ENCODE measurements around the gene FAM209B.
"Not testable (repeated sequence)": the region's sequence is repeated elsewhere in the genome, so short reads cannot be mapped to it uniquely, and the experiment has no call there.

The FAM209B gene, protein sequence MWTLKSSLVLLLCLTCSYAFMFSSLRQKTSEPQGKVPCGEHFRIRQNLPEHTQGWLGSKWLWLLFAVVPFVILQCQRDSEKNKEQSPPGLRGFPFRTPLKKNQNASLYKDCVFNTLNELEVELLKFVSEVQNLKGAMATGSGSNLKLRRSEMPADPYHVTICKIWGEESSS

DNA sequence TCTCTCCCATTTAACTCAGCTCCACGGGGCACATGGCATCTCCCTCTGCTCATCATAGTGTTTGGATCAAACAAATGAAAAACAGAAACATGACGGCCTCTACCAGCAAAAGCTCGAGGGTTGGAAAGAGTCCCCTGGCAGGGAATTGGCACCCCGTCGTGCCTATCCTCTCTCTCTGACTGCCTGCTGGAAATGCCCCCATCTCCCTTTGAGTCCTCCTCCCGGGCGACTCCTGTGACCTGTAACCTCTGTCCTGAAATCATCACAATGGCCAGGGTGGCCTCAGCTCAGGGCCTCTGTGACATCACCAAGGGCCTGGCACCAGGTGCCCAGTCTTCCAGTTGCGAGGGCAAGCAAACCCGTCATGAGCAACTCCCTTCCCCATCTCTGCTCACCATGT lies at the start of gene FAM209B:
Gene FAM209B, plus strand, starts transcription at position 301 of the 400 bp plus-strand sequence. Its CDS starts 96 bp downstream, at position 397.
- DNase-seq (ENCODE audit: low spot score), result not testable (repeated sequence)

DNA sequence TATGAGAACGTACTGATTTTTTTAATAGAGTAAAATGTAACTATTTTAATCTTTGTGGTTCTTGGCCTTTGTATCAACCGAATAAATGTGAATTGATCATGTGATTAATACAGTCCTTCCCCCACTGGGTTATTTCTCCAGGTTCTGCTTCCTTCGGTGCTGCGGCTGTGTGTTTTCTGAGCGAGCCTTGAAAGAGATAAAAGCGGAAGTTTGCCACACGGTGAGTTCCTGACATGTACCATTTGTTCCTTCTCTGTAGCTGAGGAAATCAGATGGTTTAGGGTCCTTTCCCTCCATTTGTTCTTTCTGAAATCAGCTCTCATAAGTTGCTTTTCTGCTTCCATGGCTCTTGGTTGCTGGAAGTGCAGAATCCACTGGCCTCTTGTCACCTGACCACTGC lies 49.1 kb upstream of the FAM209B start:
- peak; percentile 9 for DNase-seq (ENCODE audit: low spot score)

DNA sequence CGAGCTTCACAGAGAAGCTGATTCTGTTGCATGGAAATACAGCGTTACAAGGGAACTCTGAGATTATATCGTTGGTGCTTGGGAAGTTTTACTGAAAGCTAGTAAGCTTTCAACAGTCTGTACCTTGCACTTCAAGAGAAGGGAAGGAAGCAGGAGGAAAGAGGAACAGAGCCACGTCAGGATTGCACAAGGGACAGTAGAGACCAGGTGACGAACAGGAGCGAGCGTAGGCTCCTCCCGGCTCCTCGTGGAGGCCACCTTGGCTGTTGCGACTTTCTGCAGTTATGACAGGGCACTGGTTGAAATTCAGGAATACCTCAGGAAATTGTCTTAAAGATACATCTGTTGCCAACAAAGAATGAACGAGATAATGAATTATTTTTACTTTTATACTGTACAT lies 45.8 kb upstream of the FAM209B start:
- no peak for DNase-seq (ENCODE audit: low spot score)

DNA sequence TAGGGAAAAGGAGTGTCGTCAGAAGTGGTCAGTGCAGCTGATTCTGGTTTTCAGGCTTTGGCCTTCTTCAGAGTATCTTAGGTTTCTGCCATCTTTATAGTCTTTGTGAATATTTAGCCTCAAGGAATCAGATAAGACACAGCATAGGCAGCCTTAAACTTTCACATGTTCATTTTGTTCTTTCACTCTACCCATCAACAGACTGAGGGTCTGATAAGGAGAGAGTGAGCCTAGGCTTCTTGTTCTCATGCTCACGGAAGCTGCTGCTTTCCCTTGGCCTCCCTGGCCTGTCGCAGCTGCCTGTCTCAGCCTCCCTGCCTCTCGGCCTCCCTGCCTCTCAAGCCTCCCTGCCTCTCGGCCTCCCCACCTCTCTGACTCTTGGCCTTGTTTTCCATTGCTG lies 44.5 kb upstream of the FAM209B start:
- DNase-seq (ENCODE audit: low spot score), result no peak

DNA sequence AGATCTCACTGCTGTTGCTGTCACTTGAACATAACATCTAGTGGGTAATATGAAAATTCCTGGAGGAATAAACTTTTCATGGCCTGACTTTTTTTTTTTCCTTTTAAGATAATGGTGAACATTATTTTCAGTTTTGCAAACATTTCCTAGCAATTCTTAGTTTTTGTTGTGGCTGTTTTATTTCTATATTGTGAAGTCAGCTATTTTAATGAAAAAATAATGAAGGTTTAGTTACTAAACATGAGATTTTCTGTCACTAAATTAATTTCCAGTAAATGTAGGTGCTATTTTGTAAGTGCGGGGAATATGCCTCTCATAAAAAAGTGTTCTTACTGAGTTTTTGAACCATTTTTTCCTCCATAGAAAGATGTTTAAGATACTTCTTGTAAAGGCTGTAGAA lies 31.9 kb upstream of the FAM209B start:
- DNase-seq (ENCODE audit: low spot score), result no peak

DNA sequence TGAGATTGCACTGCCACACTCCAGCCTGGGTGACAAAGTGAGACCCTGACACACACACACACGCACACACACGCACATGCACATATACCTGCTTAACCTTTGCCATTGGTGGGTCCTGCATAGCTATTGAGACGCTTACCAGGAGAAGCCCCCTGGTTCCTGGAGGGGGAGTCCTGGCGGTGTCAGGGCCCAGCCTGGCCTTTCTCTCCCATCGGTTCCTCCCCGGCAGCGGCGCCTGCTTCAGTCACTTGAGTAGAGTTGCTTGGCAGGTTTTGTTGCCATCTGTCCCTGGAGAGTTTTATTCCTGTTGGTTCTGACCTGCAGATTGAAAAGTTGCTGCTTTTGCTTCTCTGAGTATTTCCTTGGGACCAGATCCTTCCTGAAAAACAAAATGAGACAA lies 29.1 kb upstream of the FAM209B start:
- no peak for DNase-seq (ENCODE audit: low spot score)

DNA sequence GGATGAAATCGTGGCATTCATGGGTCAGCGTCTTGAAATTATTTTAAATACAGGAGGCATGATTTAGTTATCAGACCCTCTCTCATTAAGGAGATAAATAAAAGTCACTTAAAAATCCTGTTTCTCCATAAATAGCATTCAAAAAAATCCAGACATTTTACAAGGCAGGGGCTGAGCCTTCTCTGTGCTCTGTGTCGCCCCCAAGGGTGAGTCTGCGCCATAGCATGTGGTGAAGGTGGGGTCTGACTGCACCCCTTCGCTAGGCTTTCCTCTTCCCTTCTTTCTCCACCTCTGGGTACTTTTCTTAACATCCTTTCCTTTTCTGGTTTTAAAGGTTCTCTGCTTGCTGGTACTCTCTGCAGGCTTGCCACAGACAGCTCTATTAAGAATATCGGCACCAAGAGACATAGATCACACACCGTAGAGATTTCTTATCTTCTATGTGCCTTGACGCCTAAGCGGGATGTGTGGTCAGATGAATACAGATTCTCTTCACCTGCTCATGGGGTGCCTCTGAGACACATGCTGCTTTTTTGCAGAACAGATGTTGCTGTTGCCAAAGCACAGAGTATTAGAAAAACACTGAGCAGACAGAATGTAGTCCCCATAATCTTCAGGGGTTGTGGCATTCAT lies 28.6 kb upstream of the FAM209B start:
- peak; percentile 29 for DNase-seq (ENCODE audit: low spot score)

DNA sequence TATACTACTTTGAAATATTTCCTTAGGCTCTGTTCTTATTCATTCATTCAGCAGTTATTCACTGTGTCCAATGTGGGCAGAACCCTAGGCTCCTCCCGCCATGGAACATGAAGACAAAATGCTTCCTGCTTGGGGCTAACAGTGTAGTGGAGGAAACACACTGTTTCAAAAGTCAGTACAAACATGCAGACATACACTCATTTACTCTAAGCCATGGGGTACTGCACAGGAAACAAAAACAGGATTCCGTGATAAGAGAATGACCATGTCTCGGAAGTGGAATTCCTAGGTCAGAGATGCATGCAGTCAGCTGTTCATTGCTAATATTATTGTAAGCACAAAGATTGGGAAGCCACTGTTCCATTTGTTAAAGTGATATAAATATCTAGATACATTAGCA lies 26.9 kb upstream of the FAM209B start:
- no peak for DNase-seq (ENCODE audit: low spot score)

DNA sequence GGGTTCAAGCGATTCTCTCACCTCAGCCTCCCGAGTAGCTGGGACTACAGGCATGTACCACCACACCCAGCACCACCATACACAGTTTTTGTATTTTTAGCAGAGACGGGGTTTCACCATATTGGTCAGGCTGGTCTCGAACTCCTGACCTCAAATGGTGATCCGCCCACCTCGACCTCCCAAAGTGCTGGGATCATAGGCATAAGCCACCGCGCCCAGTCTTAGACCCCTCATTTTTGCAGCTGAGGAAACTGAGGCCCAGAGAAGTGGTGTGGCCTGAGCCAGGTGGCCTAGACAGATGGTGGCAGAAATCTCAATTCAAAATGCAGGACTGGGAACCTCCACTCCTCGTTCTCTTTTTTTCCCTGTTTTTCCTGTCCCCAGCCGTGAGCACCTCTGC lies 21.1 kb upstream of the FAM209B start:
- no peak for DNase-seq (ENCODE audit: low spot score)

DNA sequence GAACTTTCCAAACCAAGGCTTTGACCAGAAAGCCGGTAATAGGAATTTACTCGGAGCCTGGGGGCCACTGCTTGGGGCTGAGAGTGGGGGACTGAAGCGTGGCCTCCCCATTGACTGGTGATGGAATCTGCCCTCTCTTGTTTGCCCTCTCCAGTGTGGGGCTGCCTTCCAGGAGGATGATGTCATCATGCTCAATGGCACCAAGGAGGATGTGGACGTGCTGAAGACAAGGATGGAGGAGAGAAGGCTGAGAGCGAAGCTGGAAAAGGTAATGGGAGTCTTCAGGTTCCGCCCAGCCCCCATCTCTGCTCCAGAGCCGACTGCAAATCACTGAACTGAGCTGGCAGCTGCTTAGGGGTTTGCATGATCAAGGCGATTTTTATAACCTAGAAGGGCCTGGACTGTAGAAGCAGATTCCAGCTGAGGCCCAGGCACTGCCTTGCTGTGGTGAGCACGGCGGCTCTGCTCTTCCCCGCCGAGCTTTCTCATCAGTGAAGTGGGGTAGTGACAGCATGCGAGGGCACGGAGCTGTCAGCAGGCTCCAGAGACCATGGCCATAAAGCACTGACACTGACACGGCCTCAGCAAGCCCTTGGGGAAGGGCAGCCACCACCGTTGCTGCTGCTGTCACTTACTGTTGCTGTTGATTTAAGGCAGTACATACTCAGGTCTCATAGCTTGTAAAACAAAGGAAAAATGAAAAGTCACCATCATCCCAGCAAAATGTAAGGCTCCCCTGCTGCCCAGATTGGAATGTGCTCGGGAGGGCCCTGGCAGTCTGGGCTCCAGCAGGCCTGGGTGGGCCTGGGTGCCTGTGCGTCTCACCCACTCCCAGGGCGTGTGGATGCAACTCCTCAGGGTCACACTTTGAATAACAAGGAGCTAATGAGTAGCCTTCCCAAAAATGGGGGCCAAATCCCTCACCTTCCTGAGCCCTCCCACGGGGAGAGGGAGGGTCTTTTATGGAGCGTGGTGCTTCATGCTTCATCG lies 19.6 kb upstream of the FAM209B start:
- no peak for DNase-seq (ENCODE audit: low spot score)

DNA sequence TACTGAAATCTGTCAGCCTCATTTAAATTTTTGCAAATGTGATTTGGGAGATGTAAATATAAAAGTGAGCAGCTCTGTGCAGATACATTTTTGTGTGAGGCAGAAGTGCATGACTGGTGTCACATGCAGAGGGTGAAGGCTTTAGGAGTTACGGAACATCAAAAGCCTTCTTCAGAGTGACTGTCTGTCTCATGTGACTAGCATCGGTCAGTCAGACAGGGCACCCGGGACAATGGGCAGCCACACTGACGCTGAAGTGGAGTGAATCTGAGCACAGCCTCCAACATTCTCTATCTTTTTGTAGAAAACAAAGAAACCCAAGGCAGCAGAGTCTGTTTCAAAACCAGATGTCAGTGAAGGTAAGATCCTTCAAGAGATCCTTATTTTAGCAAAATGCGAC lies 16.4 kb upstream of the FAM209B start:
- no peak for DNase-seq (ENCODE audit: low spot score)

DNA sequence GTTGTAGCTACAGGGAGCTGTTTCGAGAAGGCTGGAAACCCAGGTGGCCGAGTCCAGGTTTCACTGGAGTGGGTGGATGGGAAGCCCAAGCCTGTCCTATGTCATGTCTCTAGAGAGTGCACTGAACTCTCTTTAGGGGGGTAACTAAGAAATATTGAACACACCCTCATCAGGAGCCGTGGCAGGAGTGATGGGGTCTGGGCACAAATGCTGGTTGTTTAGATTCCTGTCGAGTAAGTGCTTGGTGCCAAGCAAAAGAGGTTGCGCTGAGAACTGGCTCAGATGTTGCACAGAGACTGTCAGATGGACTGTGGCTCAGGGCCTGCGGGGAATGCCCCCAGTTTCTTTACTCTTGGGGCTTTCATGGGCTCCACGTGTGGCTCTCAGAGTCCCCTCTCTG lies 15.8 kb upstream of the FAM209B start:
- no peak for DNase-seq (ENCODE audit: low spot score)

DNA sequence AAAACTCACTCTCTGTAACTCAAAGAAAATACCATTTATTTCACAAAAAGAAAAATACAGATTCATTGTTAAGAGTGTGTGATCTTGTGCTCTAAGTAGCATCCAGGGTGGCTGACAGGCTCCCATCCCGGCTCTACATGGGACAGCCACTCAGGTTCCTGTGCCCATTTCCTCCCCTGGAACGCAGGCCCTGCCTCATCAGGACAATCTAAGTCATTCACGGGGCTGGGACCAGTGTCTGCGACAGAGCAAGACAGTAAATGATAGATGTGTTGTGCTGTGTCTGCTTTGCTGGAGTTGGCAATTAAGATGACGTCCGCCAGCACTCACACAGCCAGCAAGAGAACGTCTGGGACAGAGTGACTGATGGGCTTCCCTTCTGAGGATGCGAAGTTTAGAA lies 15.4 kb upstream of the FAM209B start:
- no peak for DNase-seq (ENCODE audit: low spot score)

DNA sequence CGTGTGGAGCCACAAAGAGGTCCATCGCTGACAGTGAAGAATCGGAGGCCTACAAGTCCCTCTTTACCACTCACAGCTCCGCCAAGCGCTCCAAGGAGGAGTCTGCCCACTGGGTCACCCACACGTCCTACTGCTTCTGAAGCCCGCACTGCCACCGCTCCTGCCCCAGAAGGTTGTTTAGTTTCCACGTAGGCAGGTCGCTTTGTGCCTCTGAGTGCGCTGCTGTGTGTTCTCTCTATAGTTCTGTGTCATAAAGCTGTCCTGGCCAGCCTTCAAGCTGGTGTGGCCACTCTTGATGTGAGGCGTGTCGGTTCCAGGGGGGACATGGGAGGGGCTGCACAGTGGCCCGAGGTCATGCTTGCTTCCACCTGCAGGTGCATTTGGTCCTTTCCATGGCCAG lies 14.9 kb upstream of the FAM209B start:
- no peak for DNase-seq (ENCODE audit: low spot score)

DNA sequence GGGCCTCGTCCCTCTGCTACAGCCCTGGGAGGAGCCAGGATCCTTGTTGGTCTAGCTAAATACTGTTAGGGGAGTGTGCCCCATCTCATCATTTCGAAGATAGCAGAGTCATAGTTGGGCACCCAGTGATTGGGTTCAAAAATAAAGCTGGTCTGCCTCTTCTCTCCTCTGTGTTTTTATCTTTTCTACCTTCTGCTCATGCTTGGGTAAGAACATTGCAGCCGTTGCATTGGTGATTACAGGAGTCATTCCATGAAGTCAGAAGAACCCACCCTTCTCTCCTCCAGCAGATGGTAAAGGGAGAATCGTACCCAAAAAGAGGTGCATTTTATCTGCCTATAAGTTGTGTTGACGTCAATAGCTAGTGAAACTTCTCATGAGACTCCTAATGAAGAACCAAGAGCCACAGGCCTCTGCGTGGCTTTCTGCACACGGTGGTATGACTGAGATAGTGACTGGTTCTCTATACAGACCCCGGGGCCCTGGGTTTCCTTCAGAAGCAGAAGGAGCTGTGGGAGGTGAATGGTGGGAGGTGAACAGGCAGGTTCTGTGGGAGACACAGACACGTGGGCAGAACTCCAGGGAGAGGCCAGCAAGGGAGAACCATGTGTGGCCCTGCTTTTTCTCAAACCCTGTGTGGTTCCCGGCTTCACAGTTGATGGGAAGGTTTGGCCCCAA lies 14.2 kb upstream of the FAM209B start:
- no peak for DNase-seq (ENCODE audit: low spot score)

DNA sequence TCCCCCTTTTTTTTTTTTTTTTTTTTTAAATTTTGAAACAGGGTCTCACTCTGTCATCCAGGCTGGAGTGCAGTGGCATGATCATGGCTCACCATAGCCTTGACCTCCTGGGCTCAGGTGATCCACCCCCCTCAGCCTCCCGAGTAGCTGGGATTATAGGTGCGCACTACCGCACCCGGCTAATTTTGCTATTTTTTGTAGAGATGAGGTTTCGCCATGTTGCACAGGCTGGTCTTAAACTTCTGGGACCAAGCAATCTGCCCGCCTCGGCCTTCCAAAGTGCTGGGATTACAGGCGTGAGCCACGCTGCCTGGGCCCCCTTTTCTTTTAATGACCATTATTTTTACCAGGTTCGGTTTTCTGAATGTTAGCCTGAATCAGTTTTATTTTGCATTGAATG lies 13.5 kb upstream of the FAM209B start:
- no peak for DNase-seq (ENCODE audit: low spot score)

DNA sequence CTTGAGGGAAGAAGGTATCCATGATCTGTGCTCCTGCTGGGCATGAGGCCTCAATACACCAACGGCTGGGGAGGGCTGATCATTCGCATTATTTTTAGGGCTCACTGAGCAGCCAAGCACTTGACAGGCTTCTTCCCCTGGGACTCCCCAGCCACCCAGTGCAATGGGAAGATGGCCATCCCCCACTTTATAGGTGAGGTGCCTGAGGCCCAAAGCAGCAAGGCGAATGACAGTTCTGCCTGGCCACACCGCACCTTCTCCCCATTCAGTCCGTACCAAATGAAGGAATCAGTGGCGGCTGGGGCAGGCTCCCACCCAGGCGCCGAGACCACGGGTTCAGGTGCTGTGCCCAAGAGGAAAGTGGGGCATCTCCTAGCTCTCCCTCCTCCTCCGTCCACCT lies 12.9 kb upstream of the FAM209B start:
- DNase-seq (ENCODE audit: low spot score), result no peak

DNA sequence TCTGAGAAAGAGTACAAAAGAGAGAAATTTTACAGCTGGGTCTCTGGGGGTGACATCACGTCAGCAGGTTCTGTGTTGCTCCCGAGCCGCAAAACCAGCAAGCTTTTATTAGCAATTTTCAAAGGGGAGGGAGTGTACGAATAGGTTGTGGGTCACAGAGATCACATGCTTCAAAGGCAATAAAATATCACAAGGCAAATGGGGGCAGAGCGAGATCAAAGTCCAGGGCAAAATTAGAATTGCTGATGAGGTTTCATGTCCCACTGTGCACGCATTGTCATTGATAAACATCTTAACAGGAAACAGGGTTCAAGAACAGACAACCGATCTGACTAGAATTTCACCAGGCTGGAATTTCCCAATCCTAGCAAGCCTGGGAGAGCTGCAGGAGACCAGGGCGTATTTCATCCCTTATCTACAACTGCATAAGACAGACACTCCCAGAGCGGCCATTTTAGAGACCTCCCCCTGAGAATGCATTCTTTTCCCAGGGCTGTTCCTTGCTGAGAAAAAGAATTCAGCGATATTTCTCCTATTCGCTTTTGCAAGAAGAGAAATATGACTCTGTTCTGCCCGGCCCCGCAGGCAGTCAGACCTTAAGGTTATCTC lies 12.2 kb upstream of the FAM209B start:
- not testable (repeated sequence) for DNase-seq (ENCODE audit: low spot score)

DNA sequence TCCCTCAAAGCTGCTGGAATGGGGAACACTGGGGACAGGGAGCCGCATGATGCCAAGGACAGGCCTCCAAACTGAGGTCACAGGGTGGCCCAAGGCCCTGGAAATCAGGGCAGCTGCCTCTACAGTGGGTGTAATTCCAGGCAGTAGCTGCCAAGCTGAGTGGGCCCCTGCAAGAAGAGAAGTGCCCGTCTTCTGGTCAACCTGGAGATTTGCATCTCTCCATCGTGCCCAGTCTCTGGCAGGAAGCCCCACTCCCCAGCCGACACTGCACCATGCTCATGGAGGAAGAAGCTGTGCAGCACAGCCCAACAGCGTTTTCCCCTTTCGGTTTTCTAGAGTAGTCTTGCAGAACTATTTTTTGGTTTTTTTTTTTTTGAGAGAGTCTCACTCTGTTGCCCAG lies 10.7 kb upstream of the FAM209B start:
- no peak for DNase-seq (ENCODE audit: low spot score)

DNA sequence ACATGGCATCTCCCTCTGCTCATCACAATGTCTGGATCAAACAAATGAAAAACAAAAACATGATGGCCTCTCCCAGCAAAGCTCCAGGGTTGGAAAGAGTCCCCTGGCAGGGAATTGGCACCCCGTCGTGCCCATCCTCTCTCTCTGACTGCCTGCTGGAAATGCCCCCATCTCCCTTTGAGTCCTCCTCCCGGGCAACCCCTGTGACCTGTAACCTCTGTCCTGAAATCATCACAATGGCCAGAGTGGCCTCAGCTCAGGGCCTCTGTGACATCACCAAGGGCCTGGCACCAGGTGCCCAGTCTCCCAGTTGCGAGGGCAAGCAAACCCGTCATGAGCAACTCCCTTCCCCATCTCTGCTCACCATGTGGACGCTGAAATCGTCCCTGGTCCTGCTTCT lies 8.6 kb upstream of the FAM209B start, which contains the start of gene FAM209A:
Gene FAM209A, plus strand, starts transcription at position 301 of the 400 bp plus-strand sequence. Its CDS starts 65 bp downstream, at position 366.
- not testable (repeated sequence) for DNase-seq (ENCODE audit: low spot score)

DNA sequence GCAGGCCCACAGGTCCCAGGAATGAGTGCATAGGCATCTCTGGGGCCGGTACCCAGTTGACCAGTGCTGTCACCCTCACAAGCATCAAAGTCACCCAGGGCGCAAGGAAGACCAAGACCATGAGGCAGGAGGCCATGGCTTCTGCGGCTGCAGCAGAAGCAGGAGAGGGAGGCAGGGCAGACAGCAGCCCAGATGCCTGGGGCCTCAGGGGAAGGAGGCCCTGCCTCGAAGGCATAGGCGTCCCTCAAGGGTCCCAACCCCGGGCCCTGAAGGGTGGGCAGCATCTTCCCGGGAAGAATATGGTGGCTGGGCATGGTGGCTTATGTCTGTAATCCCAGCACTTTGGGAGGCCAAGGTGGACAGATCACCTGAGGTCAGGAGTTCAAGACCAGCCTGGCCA lies 5.5 kb upstream of the FAM209B start:
- no peak for DNase-seq (ENCODE audit: low spot score)

DNA sequence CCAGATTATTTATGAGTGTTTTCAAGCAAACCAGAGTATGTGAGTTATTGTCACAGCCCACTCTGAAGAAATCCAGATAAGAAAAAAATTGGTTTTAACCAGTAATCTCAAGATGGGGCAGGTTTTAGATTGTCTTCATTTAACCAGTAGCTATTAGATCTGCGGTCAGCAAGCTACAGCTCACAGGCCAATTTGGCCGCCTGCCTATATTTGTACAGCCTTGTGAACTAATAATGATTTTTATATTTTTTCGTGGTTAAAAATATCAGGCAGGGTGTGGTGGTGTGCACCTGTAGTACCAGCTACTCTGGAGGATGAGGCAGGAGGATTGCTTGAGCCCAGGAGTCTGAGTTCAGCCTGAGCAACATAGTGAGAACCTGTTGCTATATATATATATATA lies 5.0 kb downstream of the FAM209B start:
- no peak for DNase-seq (ENCODE audit: low spot score)
